Superior temporal gyrus (tissue), 1 donor: ENCODE results near the gene GTF3C4.

ENCODE experiments used
- DNase-seq: peaks from one replicate; pipeline ENCODE4 v3.0.0-alpha.2; 2016; ENCODE audit errors: extremely low spot score

Gene GTF3C4

DNA sequence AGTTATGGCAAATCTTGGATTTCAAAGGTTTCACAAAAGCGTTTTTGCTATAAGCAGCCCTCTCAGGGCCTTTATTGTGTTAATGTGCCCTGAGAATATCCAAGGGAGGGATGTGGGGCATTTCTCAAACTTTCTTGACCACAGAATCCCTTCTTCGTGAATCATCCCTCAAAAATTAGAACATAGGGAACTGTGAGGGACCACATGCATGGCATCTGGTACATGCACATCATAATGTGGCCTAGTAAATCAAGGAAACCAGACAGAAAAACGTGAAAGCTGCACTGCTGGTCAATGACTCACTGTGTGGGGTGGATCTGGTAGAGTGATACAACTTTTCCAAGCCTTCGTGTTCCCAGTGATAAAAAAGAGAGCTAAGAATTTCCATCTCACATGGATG, 22.9 kb upstream of the GTF3C4 start:
- DNase-seq = no peak

DNA sequence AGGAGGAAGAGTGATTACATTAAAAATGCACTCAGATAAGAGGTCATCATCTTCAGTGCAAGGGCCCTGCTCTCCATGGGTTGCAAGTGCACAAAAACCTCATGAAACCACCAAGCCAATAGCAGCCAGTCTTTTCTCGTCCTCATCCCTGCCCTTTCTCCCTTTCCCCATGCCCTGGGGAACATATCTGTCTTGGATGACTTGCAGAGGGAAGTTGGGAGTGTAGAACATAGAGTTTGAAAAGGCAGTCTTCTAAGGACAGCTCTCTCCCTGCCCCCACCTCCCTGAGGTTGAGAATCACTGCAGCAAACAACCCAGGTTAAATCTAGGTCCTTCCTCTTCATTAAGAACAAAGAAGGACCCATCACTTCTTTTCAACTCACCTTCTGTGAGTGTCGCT, 22.5 kb upstream of the GTF3C4 start:
- no peak for DNase-seq

DNA sequence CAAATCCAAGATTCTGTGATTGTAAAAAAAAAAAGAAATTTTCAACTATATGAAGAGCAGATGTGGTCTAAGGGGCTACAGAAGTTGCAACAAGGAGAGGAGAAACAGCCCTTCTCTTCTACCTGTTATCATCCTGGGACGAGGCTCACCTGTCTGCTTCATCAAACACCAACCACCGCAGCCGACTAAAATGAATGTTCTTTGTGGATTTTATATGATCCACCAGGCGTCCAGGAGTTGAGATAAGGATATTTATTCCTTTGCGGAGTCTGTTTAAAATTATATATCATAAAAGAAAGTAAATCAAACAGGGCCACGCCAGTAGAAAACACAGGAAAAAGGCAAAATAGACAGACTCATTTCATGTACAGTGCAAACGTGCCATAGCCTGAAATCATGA, 22.0 kb upstream of the GTF3C4 start:
- DNase-seq = no peak

DNA sequence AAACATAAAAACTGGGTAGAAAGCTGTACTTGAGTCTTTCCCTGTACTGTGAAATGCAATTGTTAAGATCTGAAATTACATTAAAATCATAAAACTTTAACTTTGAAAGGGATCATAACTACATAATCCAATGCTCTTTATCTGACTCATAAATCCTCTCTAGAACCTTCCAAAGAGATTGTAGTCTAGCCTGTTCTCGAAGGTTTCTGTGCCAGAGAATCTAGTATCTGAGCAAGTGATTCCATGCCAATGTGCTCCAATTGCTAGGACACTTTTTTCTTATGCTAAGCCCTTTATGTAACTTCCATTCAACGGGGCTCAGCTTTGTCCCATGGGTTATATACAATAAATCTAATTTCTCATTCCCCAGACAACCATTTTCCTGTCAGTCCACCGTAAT, 21.6 kb upstream of the GTF3C4 start:
- DNase-seq = no peak

DNA sequence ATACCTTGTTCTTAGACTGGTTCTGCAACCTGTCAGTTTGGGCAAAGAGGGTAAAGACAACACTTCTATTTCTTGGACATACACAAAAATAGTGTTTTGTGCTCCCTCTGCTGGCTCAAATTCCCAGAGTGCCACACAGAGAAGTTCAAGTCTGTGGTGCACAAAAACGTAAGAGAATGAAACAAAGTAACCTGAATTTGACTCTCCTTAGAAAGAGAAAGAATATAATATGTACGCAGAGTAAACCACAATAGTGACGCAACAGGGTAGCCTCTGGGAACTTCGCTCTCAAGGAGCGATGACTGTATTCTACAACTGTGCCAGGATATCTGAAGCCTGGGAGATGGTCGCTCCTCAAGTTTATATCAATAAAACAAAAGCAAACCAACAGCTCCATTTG, 19.0 kb upstream of the GTF3C4 start:
- peak; percentile 40 for DNase-seq

DNA sequence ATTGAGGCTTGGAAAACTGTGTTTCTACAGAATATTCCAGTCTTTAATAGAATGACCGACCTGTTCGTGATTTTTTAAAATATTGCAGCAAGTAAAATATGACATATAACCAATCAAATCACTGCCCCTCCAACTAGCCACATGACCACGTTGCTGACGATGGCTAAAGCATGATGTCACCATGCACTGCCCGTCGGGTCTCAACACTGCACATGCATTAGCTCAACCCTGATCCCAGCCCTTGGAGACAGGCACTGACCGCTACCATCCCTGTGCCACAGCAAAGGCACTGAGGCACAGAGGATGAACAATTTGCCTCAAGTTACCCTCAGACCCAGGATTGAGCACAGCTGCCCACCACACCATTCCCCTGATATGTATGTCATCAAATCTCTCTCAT, 14.0 kb upstream of the GTF3C4 start:
- DNase-seq = no peak

DNA sequence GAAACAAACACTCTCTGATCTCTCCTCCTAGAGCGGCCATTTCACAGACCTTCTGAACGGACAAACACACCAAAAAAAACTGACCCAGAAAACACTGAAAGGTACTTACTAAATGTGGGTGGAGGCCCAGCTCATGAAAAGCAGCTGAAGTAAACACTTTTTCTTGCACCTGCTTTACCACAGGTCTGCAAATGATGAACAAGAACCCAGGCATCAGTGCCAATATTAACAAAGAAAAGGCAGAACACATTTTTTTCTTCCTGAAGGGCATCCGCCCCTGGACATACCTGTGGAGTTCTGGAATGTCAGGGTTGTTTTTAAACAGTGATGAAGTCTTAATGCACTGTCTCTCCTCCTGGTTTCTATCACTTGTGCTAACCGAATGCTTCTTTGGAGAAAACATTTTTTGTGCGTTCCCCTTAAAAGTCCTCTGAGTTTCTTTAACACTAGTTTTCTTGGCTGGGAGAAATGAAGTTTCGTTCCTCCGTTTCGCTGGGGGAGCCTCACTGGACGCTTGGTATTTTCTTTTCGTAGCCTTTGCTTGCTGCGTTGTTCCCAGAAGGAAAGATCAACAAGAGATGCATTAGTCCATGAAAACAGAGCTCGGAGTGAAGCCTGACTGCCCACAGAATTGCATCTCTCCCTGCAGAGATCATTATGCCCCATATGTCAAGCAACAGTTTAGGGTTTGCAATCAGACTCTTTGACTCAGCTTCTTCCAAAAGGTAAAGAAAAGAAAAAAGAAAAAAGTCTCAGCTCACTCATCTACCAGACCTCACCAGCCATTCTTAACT, 7.9 kb upstream of the GTF3C4 start:
- no peak for DNase-seq

DNA sequence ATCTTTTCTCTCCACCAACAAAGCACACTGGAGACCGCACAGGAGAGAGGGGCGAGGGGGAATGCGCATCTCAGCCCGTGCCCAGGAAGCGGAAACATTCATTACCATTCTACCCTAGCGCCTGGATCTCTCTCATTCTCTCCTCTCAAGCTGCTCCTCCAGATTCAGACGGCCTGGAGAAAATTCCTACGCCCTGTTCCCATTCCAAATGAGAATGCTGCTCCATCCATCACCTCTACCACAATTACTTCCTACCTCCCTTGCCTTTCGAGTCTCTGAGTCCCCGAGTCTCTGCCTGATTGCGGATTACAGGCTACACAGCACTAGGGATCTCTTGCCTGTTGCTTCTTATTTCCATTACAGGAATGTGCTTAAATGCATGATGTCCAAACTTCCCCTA, 7.1 kb upstream of the GTF3C4 start:
- DNase-seq = no peak

DNA sequence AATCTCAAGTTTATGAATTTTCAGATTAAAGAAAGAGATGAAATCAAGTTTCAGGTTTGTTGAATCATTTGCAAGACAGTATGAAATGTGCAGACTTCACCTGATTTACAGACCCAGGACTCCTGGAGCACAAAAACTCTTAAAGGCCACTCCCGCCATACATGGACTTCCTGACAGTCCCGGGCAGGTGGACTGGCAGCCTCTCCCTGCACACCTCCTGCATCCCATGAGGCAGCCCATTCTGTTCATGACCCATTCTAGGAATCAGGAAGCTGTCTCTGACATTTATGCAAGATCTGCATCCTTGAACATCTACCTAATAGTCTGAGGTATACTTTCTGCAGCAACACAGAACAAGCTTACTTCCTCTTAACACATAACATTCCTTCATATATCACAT, 6.4 kb upstream of the GTF3C4 start:
- no peak for DNase-seq

DNA sequence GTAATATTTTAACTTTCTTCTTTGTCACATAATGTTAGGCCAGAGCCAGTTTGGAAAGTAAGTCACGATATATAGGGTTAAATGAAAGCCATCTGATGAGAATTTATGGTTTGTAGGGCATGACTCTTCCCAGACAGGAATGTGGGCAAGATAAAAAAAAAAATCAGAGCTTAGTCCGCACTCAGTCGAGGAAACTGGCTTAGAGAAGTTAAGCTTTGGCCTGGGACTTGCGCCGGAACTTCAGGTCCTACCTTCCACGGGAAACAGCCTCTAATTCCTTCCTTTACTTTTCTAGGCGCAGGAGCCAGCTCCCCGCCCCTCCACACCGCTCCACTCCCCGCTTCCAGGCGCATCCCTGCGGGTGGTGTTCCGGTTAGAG, 956 bp upstream of the GTF3C4 start:
- DNase-seq = no peak

DNA sequence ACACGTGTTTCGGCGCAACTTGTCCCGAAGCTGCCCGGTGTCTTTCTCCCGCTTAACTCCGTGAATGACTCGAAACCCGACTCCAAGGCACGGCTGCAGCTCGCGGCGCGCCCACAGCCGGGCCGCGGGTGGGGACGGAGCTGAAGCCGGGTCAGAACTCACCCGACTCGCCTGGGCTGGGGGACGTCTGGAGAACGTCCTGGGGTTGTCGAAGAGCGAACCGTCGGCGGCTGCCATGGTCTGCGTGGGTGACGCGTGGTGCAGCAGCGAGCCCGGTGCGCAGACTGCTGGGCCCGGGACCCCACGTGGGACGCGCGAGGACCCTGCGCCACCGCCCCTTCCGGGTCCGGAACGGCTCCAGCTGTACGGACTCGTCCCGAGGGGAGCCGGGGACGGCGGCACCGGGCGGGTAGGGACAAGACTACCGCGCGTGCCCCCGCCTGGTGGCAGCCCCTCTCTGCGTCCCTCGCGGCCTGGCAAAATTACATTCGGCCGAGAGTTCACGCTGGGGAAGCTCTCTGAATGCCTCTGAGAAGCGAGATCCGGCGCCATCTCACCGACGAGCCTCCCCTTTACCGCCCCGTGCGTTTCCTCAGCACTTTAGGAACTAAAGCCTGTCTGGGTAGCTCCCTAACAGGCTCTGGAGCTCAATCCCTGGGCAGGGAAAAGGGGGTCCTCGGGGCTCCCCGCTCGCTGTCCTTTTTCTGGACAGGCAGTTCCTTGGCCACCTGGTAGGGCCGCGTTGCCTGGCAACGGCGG, 387 bp upstream of the GTF3C4 start, which contains the start of gene DDX31:
DDX31 (minus strand) TSS at position 286 of the 759 bp plus-strand sequence; CDS start at position 237, 49 bp downstream.
- peak; percentile 86 for DNase-seq

DNA sequence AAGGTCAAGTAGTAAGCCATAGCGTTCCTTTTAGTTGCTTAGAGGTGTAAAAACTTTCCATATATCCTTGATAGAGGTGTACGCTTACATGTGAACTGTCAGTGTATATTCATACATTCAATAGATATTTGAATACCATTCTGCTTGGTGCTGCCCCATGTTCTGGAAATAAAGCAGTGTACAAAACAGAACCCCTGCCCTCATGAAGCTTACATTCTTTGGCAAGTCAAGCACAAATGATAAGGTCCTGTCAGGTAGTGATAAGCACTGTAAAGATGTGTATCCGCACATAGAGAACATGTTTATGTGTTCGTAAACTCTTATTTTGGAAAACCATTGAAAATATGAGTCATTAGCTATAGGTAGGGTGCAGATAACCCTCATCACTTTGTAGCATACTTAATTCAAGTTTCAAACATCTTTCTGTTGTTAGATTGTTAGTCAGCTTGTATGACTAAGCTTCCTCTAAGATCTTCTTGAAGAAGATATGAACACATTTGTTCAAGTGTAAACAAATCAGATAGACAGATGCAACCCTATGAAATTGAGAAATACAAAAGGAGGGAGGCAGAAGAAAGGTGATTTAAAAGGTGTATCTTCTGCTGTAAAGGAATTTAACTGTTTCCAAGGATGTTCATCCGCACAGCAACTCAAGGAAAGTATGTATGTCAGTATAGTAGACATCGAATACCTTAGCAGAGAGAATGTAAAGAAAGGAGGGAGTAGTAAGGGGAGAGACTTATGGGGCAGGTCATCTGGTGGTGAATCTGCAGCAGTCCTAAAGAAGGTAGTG, 1.6 kb downstream of the GTF3C4 start:
- no peak for DNase-seq

DNA sequence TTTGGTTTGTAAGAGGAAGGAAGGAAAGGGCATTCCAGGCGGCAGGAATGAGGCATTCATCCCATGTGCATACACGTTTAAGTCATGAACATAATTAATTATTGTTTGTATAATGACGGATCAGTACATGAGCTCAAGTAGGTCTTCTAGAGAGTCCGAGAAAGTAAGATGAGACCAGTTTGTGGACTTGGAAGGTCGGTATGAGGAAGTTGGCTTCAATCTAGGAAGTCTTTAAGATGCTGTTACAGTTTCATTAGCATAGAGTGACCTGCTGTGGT, 2.1 kb downstream of the GTF3C4 start:
- DNase-seq = no peak

DNA sequence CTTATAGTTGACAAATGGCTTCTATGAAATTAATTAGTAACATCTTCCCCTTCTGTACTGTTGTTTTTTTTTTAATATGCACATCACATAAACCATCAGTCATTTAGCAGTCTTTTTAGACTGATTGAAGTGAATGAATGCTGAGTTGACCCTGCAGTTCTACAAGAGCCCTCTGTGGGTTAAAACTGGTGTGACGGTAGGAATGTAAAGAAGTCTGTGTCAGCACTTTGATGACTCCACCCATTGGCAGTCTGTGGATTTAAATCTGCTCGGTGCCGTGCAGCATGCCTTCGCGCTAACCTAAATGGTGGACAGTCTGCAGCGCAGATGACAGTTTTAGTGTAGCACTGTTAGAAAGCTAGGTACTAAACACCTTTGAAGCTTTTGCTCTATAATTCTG, 3.1 kb downstream of the GTF3C4 start:
- no peak for DNase-seq

DNA sequence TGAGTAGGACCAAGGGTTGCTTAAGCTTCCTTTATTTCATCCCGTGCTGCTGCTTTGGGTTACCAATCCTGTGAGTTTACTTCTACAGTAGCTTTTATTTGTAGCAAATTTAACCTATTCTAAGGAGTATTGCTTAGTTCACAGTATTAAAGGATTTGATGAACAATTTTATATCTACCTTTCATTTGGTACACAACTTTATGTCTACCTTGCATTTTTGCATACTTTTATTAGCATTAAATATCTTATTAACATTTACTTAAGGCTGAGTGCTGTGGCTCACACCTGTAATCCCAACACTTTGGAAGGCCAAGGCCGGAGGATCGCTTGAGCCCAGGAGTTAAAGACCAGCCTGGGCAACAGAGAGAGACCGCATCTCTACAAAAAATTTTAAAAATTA, 4.2 kb downstream of the GTF3C4 start:
- no peak for DNase-seq

DNA sequence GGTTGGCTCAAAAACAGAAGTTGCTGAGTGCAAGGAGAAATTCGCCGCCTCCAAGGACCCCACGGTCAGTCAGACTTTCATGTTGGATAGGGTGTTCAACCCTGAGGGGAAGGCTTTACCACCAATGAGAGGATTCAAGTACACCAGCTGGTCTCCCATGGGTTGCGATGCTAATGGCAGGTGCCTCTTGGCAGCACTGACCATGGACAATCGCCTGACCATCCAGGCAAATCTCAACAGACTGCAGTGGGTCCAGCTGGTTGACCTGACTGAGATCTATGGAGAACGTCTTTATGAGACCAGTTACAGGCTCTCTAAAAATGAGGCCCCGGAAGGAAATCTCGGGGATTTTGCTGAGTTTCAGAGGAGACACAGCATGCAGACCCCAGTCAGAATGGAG, 7.7 kb downstream of the GTF3C4 start:
- DNase-seq = no peak

DNA sequence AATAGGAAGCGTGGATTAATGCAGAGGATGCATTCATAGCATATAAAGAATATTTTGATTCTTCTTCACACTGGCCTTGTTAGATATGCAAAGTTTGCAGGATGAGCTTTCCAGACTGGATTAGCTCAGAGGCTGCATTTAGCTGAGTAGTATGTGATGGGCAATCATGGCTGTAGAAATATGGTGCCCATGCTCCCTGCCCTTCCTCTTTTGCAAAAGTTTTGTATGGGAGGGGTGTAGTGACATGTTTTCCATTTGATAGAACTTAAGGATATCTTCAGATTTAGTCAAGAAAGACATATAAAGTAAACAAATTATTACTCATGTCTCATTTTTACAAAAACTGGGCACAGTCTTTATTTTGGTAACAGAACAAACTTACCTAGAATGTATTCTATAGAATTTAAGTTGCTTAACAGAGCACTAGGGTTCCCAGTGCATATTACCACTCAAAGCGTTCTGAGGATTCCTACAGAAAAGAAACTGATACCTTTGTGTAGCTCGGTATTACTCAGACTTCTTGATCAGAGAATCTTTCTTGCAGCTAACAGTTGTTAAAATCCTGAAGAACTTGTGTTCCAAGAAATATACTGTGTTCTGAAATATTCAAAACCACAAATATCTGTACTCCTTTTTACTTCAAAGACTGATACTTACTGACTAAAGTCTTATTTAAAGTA, 9.8 kb downstream of the GTF3C4 start:
- no peak for DNase-seq

DNA sequence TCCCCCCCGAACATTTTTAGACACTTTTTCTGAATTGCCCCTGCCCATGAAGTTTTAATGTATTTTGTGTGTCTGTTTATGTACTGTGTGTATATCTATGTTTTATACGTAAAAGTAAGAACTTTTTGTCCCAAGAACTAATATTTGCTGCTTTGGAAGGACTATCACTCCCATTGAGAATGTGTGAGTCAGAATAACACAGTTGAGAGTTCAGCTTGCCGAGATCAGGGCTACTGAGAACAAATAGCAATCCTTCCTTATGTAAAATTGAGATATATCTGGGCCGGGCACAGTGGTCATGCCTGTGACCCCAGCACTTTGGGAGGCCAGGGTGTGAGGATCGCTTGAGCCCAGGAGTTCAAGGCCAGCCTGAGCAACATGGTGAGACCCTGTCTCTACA, 11.3 kb downstream of the GTF3C4 start:
- no peak for DNase-seq

DNA sequence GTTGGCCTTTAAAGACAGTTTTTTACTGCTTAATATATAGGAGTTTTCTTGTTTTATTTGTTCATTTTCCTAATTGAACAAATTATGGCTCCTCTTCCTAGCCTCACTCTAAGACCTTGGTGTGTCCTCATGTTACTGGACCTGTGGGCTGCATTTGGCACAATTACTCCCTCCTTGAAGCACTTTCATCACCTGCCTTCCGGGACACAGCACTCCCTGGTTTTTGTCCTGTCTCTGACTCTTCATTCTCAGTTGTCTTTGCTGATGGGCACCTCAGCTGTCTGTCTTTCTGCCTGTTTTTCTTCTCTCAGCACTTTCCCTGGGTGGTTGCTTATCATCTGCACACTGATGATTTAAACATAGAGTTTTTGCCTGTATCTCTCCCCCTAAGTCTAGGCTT, 13.6 kb downstream of the GTF3C4 start:
- no peak for DNase-seq

DNA sequence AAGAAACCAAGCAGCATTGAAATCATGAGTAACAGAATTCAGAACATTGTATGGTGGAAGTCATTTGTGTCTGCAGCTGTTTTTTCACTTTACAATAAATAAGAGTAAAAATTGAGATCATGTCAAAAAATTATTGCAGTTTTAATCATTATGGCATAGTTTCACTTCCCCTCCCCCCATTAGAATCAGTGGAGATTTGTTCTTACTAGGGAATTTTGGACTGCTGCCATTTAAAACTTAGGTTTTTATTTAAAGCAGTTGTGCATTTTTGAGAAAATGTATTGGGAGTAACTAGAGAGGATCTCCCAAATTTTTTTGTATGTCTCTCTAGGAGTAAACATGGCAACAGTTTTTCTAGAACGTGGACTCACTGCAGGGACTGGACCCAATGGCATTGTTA, 20.4 kb downstream of the GTF3C4 start:
- DNase-seq = no peak

DNA sequence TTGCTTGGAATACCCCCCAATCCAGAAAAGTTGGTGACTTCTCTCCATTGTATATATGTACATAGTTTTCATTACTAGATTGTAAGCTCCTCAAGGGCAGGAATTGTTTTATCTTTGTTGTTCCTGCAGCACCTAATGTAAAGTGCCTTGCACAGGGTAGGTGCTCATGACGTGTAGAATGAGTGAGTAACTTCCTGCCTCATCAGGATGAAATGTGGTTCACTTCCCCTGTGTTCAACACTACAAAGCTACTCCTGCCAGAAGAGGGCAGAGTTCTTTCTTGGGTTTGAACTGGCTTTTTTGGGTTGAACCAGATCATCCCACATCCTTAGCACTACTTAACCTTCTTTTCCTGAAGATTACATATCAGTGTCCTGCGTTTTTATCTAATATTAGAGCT, 23.9 kb downstream of the GTF3C4 start:
- no peak for DNase-seq

DNA sequence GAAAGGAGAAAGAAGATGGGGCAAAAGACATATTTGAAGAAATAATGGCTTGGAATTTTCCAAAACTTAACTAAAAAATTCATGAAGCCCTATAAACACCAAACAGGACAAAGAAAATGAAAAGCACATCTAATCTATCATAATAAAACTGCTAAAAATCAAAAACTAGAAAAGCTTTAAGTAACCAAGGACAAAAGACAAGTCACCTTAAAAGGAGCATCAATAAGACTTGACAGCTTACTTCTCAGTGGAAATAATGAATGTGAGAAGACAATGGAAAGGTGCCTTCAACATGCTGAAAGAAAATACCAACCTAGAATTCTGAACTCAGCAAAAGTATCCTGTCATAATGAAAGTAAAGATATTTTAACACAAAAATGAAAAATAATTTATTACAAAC, 27.0 kb downstream of the GTF3C4 start:
- no peak for DNase-seq
